ENCODE data around the gene RALGPS1.
A peak's percentile ranks its signal among the peaks of the same experiment; 100 is the strongest.

The RALGPS1 gene

DNA sequence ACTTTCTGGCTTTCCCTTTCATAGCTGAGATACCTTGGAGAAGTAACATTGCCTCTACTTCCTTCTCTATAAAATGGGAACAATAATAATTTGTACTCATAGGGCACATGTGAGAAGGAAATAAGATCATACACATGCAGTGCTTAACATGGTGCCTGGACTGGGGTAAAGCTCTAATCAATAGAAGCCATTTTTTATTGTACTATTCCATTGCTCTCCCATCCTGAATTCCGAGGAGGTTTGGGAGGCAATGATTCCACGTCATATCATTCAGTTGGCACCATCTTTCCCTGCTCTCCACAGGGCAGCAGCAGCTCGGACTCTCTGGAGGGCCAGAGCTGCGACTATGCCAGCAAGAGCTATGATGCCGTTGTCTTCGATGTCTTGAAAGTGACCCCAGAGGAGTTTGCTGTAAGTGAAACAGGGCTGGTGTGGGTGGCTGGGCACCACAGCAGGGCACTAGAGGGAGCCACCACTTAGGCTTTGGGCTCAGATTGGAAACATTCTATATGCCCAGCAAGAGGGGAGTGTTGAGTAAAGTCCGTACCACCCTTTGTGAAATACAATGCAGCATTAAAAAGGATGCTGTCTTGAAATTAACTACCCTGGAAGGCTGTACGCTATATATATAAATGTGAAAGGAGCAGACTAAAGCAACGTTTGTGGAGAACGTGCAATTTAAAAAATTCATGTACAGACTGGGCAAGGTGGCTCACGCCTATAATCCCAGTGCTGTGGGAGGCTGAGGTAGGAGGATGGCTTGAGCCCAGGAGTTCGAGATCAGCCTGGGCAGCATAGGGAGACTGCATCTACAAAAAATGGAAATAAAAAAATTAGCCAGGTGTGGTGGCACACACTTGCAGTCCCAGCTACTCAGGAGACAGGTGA is 51.2 kb downstream of the RALGPS1 start:
- DNase-seq (ENCODE audit: low read depth), result peak; percentile 69
- TF ChIP-seq, protein P1, sequence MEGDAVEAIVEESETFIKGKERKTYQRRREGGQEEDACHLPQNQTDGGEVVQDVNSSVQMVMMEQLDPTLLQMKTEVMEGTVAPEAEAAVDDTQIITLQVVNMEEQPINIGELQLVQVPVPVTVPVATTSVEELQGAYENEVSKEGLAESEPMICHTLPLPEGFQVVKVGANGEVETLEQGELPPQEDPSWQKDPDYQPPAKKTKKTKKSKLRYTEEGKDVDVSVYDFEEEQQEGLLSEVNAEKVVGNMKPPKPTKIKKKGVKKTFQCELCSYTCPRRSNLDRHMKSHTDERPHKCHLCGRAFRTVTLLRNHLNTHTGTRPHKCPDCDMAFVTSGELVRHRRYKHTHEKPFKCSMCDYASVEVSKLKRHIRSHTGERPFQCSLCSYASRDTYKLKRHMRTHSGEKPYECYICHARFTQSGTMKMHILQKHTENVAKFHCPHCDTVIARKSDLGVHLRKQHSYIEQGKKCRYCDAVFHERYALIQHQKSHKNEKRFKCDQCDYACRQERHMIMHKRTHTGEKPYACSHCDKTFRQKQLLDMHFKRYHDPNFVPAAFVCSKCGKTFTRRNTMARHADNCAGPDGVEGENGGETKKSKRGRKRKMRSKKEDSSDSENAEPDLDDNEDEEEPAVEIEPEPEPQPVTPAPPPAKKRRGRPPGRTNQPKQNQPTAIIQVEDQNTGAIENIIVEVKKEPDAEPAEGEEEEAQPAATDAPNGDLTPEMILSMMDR (IDR thresholded peaks at IDR 0.05; ENCODE audit: low read depth, low read length), result peak; percentile 90
- no peak for TF ChIP-seq MYC (IDR thresholded peaks at IDR 0.05; ENCODE audit: low read depth, low read length)
- H3K4me3 ChIP-seq (ENCODE audit: low read depth, low read length), result no peak overlapping the region

DNA sequence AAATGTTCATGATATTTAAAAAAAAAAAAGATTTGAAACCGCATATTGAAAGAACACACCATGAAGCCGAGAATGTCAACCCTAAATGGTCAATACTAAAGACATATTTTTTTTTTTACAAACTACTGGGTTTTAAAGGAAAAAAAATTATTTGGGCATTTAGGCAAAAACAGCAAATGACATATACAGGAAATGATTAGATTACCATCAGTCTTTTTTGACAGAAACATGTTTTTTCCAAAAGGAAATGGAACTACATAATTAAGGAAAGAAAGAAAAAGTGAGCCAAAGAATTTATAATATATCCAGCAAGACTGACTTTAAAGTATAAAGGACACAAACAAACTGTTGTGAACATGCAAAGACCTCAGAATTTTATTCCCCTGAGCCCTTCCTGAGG is 56.7 kb downstream of the RALGPS1 start:
- TF ChIP-seq, protein P2, sequence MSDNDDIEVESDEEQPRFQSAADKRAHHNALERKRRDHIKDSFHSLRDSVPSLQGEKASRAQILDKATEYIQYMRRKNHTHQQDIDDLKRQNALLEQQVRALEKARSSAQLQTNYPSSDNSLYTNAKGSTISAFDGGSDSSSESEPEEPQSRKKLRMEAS (IDR thresholded peaks at IDR 0.05; ENCODE audit: low read depth, low read length), result no peak
- TF ChIP-seq POLR2A (IDR thresholded peaks at IDR 0.05; ENCODE audit: extremely low read depth, insufficient read length) (no peak), MYC (IDR thresholded peaks at IDR 0.05; ENCODE audit: low read depth, low read length) (no peak)
- TF ChIP-seq, protein P1 (IDR thresholded peaks at IDR 0.05; ENCODE audit: low read depth, low read length), result no peak
- no peak overlapping the region for H3K4me3 ChIP-seq (ENCODE audit: low read depth, low read length)
- DNase-seq (ENCODE audit: low read depth), result no peak

DNA sequence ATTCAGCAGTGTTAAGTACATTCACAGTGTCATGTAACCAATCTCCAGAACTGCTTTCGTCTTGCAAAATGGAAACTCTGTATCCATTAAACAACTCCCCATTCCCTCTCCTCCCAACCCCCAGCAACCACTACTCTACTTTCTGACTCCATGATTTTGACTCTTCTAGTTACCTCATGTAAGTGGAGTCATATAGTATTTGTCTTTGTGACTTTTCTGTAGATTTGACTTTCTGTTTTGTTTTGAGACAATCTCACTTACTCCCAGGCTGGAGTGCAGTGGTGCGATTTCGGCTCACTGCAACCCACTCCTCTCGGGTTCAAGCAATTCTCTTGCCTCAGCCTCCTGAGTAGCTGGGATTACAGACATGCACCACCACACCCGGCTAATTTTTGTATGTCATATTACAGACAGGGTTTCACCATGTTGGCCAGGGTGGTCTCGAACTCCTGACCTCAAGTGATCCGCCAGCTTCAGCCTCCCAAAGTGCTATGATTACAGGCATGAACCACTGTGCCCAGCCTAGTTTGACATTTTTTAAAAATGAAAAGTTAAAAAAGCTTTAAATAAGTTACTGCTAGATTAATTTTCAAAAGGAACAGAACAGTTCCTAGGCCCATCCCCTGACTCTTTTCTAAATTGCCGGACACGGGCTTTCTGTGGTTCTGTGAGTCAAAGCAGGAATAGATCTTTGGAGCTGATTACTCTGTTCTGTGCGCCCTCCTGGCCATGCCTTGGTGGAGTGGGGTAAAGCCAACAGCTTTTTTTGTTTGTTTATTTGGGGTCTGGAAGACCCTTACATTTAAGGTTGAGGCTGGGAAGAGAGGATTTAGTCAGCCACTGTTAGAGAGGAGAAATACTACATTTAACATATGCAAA is 59.3 kb downstream of the RALGPS1 start:
- no peak for TF ChIP-seq POLR2A (IDR thresholded peaks at IDR 0.05; ENCODE audit: extremely low read depth, insufficient read length)
- TF ChIP-seq, protein P1 (IDR thresholded peaks at IDR 0.05; ENCODE audit: low read depth, low read length), result no peak
- TF ChIP-seq, protein P2 (IDR thresholded peaks at IDR 0.05; ENCODE audit: low read depth, low read length), result no peak
- no peak for TF ChIP-seq MYC (IDR thresholded peaks at IDR 0.05; ENCODE audit: low read depth, low read length)
- DNase-seq (ENCODE audit: low read depth), result no peak
- H3K4me3 ChIP-seq (ENCODE audit: low read depth, low read length), result no peak overlapping the region

DNA sequence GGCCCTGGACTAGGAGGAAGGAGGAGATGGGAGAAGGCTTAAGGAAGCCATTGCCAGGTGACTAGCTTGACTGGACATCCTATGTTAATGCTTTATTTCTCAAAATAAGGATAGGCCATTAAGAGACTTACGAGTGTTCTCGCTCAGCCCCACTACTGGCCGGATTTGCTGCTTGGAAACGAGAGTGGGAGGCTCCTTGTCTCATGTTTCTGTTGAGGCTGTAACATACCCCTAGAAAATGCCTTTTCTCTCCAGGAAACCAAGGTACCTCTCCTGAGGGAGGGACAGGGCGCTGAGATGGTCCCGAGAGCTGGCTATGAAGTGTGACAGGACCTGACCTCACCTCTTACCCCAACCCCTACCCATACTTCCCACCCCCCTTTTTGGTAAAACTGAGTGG is 60.0 kb downstream of the RALGPS1 start:
- TF ChIP-seq POLR2A (IDR thresholded peaks at IDR 0.05; ENCODE audit: extremely low read depth, insufficient read length) (no peak), MYC (IDR thresholded peaks at IDR 0.05; ENCODE audit: low read depth, low read length) (no peak)
- TF ChIP-seq, protein P1 (IDR thresholded peaks at IDR 0.05; ENCODE audit: low read depth, low read length), result no peak
- TF ChIP-seq, protein P2 (IDR thresholded peaks at IDR 0.05; ENCODE audit: low read depth, low read length), result no peak
- H3K4me3 ChIP-seq (ENCODE audit: low read depth, low read length), result no peak overlapping the region
- no peak for DNase-seq (ENCODE audit: low read depth)

DNA sequence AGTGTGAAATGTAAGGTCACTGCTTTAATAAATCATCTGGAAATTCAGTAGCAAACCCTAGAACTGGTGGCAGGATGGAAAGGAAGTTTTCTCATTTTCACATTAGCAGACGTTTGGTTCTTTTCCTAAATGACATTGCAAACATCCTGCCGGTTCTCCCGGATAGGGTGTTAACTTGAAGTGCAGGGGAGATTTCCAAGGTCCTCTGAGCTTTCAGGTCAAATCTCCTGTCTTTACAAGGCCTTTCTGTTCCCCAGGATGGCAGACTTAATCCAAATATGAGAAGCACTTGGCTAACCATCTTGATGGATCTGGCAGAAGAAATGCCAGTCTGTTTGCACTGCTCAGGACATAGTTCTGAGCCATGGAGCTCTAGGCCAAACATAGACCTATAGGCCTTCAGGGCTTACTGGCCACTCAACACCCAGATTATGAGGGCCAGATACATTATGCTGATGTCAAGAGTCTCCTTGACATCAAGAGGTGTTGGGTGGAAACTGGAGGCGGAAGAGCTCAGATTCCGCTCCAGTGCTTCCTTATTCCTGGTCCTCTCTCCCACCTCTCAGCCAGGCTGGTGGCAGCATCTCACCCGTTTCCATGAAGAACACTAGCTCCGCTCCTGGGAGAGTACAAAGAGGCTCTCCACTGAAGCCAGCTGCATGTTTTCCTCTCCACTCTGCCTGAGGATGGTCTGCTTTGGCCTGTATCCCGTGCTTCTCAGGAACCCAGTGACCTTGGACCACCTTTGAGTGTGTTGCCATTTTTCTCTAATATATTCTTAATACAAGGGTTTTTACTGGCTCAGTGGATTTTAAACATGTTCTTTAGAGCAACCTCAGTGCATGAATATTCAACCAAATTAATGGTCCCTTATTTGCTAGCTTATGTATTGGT is 61.0 kb downstream of the RALGPS1 start:
- TF ChIP-seq, protein P1 (IDR thresholded peaks at IDR 0.05; ENCODE audit: low read depth, low read length), result no peak
- TF ChIP-seq, protein P2 (IDR thresholded peaks at IDR 0.05; ENCODE audit: low read depth, low read length), result no peak
- no peak for TF ChIP-seq POLR2A (IDR thresholded peaks at IDR 0.05; ENCODE audit: extremely low read depth, insufficient read length)
- no peak overlapping the region for H3K4me3 ChIP-seq (ENCODE audit: low read depth, low read length)
- no peak for DNase-seq (ENCODE audit: low read depth)
